HG03442 (cell line): ENCODE results near the gene AFAP1L1.

Experiments used
- ATAC-seq: cut with Tn5 transposase; IDR thresholded peaks from one replicate; pipeline ENCODE4 v1.9.1; 2021; ENCODE audit warnings: mild to moderate bottlenecking, moderate library complexity; ENCODE audit not compliant: unreplicated experiment

AFAP1L1 gene

DNA sequence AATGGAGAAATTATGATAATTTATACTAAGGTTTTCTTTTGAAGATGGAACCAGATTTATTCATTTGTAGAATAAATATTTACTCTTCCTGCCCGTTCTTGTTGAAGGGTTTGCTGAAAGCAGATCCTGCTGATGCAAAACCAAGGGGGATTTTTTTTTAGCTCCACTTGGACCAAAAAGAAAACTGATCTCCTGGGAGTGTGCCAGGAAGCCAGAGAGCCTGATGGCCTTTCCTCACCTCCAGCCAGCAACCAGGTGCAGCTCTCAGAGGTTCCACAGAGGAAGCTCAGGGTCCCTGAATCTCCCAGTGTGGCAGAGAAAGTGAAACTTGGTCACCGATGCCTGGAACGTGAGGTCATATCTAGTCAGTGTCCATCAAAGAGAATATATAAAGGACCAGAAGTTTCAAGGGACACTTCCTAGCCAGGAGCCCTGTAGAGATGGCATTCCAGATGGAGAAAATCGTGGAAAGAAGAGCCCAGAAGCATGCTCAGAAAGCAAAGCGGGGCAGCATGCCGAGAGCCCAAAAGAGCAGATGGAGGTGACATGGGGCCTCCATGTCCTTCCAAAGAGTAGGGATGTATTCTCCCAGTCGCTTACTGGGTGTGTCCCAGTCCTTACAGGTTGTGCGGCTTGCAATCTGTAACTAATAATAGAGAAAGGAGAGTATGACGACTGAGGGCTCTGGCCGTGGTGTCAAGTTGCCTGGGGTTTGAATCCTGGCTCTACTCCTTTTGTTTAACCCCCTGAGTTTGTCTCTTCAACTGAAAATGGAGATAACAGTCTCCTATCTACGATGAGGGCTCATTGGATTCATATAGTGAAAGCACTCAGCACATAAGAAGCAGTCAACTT is 12.2 kb downstream of the AFAP1L1 start:
- ATAC-seq, result no peak

DNA sequence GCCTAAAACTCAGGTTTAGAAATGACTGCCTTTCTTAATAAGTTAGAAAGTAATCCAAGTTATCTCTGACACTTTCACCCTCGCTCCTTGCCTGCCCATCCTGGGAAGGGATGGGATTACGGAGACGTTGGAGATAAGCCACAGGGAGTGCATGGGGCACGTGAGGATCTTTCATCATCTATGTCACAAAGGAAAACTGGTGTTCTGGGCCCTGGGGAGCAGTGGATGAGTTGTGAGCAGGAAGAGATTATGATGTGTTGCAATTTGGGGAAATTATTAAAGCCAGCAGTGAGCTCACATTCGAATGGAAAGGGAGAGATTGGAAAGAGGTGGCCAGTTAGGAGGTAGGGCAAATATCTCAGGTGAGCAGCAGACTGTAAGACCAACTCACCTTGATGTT is 12.8 kb downstream of the AFAP1L1 start:
- ATAC-seq, result no peak

DNA sequence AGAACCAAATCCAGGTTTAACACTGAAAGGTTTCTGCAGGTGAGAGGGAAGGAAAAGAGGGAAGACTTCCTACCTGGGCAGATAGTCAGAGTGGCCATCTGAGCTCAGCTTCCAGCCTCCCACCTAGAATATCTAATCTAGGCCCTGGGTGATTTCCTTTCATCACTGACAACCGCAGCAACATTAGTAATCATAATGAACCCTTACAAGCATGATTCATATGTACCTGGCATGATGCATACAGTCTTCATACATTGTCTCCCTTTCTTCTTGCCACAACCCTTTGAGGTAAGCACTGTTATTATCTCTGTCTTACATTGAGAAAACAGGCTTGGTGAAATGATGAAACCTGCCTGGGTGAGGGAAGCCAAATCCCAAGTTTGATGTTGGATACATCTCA is 13.5 kb downstream of the AFAP1L1 start:
- no peak for ATAC-seq

DNA sequence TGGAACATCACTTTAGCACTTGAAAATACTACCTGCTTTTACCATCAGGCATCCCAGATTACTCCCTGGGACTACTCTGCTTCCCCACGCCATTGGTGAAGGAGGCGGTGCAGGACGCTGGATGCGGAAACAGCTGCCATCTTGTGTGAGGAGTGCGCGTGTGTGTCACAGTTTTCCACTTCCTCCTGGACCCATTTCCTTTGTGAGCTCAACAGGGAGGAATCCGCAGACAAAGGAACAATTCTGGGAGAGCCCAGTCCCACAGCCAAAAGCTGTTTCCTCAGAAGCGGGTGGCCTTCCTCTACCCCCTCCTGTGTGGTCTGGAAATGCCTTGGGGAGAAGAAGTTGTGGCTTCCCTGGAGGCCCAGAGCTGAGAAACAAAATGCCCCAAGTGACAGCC is 16.8 kb downstream of the AFAP1L1 start:
- no peak for ATAC-seq

DNA sequence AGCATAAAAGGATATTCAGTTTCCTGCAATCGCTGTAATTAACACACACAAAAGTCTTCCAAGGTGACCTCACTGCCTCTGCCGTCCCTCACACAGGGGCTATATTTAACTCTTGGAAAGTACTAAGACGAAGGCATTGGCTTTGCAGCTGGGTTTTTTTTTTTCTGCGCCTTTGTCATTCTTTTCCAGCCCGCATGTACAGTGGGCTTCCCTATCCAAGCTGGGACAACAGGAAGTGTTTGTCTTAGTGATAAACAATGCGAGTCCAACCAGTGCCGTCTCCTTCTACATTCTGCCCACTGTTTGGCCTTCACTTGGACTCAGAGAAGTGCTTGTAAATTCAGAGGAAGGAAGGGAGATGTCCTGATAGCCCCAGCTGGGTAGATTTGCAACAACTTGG is 17.6 kb downstream of the AFAP1L1 start:
- no peak for ATAC-seq

DNA sequence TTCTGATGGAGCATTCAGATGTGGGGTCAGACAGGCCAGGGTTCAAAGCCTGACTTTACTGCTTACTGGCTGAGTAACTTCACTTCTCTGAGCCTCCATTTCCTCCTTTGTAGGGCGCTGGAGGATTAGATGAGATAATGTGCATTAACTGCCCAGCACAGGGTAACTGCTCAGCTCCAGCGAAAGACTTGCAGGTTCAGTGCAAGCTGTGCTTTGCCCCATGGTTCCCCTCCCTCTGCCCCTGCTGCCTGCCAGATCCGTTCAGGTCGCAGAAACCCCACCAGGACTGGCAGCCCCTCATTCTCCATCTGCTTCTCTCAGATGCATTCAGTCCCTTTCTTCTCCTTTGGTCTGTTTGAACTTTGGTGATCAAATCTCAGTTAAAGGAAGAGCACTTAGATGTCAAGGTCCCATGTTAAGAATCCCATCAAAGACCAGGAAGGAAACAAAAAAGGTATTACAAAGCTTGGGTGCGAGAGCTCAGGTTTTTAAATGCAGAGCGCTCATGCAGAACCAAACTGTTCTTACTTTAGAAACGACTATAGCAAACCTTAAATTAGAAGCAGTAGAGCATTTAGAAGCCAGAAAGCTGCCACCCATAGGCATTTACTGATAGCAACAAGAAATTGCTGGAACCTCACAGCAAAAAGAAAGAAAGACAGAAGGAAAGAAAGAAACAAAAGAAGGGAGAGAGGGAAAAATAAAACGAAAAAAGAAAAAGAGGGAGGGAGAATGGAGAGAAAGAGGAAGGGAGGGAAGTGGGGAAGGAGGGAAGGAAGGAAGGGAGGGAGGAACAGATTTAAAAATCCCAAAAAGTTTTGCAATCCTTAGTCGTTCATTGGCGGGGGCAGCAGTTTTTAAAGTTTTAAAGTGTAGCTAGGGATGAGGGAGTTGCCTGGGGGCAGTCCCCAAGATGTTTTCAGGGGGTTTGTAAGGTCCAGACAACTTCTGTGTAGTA is 23.5 kb downstream of the AFAP1L1 start:
- no peak for ATAC-seq

DNA sequence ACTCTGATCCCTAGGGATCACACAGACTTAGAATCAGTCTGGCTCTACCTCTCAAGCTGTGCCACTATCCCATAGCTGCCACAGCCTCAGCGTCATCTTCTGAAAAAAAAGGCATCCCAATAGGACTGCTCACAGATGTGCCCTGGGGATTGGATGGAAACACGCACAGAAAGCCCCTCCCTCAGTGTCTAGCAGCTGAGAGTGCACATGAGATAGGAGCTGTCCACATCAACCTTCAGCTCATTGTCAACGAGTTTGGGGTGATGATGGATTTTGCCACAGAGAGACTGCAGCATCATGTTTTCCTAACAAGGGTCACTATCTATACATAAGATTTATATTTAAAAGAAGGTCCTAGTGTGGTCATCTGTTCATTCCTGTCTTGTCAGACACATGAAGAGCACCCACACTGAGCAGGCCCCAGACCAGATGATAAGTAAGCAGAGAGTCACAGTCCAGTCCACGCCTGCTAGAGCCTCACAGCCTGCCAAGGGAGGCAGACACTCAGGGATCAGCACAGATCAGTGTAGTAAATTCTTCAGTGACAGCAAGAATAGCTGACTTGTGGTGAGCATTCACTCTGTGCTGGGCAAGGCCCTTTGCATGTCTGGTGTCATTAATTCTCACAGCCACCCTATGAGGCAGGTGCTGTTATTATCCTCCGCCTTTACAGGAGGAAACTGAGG is 25.8 kb downstream of the AFAP1L1 start:
- no peak for ATAC-seq

DNA sequence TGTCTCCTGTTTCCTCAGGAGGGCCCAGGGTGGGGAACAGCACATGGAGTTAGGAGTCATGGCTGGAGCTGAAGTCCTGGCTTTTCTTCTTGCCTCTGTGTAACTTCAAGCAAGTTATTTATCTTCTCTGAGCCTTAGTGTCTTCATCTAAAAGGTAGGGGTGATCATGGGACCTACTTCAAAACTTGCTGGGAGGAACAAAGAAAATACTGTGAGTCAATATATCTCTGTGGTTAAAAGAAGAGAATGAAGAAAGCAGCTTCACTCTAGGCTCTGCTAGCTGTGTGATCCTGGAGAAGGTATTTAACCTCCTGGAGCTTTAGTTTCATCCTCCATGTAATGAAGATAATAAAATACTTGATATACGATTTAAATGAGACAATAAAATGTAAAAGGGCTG is 26.5 kb downstream of the AFAP1L1 start:
- ATAC-seq, result no peak

DNA sequence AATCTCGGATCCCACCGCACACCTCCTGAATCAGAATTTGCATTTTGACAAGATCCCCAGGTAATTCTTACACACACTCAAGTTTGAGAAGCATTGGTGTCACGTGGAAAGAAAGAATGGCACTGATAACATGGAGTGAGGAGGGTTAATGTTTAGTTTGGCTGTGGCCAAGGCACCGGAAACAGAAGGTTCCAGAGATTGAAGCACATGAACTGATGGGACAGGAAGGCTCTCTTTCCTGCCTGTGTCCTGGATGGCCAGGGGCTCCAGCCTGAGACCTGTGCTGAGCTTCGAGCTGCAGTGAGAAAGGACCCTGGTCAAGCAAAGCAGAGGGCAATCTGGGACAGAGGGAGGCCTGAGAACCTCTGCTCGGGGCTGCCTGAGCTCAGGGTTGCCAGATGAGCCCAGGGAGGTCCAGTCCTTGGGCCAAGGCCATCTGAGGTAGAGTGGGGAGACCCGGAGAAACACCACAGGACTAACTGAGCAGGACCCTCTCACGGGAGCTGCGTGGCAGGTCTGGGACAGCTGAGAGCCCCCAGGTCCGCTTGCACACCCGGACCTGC is 27.3 kb downstream of the AFAP1L1 start:
- ATAC-seq, result no peak

DNA sequence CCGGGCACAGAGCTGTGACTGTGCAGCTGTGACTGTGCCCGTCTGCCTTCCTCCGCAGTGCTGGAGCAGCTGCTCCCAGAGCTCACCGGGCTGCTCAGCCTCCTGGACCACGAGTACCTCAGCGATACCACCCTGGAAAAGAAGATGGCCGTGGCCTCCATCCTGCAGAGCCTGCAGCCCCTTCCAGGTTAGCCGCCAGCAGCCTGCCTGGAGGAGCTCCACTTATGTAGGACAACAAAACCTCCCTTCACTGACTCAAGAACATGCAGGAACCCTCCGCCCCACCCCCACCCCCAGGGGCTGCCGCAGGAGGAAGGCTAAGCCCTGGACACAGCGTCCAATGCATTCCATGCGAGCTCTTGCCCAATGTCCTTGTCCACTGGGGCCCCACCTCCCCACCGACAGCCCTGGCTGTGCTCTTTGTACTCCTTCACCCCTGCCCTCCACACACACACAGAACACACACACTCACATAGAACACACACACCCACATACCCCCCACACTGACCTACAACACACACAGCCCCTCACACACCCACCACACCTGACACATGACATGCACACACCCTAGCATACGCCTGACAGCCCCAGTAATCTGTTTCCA is 27.9 kb downstream of the AFAP1L1 start:
- ATAC-seq, result no peak

DNA sequence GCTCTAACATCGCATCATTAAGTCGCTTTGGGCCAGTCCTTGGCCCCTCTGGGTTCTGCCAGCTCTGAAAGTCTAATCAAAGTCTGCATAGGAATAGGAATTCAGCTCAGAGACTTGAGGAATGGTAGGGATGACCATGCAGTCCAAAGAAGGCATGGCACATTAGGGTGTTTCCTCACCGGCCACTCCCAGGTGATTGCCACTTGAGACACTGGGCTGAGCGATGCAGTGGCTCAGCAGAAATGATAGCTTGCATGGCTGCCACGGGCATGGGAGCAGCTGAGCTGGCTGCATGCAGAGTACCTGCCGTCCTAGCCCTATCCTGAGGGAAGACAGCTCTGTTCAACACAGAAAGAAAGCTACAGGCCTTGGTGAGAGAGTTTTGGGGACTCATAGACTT is 28.8 kb downstream of the AFAP1L1 start:
- ATAC-seq, result no peak

DNA sequence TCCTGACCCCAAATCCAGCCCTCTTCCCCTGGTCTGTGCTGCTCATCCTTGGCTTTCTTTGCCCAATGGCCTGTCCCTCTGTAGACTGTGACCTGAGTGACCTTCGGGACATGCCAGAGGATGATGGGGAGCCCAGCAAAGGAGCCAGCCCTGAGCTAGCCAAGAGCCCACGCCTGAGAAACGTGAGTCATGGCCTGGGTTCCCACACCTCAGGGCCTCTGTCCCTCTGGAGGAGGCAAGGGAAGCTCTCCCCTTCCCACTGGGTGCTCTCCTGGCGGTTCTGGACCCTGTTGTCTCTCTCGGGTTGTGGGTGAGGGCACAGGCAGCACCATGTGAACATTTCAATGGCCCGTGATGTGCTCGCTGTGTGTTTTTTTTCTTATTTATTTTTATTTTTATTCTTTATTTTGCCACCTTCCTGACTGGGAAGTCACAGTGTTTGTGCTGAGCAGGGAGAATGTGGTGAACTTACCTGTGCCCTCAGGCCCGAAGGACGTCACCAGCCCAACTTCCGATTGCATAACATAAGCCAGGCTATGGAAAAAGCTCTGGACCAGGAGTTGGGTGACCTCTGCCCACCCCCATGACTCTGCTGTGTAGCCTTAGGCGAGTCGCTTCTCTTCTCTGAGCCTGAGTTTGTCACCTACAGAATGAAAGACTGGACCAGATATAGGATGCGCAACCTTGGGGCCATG is 29.5 kb downstream of the AFAP1L1 start:
- ATAC-seq, result no peak

DNA sequence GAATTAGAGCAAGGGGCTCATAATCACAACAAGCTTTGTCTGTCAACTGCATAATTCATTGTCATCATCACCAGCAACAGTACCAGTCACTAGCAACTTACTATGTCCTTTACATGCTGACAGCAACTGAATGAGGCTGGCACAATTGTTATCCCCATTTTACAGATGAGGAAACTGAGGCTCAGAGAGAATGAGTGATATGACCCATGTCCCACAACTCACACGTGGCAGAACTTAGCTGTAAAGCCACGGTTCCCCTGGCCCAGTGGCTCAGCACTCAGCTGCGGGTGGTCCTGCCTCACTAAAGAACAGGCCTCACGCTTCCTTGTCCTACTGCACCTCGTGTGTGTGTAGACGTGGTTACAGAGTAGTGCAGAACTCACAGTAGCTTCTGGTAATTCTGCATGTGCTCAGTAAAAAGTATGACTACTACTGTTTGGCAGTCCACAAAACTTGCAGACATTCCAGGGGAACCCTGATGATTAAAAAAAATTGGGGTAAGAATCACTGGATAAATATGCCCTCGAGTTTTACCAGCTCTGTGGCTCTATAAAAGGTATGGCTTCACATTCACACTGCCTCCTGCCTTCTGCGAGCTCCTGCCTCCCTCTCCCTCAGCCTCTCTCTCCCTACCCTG is 30.2 kb downstream of the AFAP1L1 start:
- no peak for ATAC-seq

DNA sequence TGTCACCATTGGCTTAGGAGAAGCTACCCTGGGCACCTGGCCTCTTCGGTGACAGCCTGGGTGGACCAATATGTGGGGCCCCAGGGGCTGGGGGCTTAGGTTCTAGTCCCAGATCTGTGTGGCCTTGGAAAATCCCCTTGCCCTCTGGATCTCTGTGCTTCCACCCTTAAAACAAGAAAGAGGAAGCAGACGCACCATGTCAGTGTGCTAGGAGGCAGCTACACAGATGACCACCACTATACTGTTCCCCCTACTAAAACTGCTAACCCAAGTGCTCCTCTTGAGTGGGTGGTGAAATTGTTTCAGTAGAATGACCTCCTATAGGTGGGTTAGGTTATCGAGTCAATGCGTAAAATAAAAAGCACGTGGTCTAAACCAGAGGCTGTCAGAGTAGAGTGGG is 31.0 kb downstream of the AFAP1L1 start:
- no peak for ATAC-seq

DNA sequence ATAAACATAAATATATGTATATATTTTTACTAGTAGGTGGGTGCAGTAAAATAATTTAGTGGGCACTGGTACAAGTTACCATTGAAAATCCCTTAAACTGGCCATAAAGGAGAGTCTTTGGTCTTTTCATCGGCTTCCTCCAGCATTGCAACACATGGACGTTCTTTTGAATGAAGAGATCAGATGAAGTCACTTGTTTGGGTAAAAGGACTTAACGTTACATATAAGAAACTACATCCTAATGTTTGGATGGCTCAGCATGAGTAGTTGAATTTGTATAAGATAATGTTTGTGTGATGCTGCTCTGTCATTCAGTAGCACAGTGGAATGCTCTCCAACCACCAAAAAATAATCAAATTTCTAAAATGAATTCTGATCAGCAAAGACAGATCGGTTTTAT is 31.6 kb downstream of the AFAP1L1 start:
- ATAC-seq, result no peak

DNA sequence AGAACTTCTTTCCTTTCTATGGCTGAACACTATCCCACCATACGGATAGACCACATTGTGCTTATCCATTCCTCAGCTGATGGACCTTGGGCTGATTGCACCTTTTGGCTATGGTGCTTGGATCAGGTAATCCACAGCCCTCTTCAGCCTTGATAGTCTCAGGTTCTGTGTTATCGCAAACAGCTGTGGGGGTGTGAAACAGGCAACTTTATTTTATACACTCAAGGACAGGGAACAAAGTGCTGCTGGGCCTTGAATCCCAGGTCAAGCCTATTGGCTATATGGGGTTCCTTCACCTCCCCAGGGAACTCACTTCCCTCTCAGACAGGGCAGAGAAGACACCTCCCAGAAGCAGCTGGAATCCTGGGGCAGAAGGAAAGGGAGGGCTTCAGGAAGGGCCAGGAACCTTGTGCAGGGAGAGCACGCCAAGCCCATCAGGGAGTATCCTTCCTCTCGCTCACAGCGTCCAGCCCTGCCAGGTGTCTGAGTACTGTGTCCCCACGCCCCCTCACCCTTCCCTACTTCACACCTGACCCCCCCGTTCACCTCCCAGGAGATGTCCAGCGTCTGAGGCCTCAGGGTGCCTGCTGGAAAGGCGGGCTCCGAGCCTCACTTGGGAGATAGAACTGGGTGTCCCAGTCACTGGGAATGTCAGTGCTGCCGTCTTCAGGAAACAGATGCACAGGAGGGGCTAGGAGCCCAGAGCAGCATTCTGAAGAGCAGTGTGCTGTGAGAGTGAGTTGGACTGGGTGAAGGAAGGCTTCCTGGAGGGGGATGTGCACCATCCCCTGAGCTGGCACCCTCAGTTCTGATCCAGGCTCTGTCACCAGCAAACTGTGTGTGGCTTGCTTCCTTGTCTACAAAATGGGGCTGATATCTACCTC is 32.8 kb downstream of the AFAP1L1 start:
- no peak for ATAC-seq

DNA sequence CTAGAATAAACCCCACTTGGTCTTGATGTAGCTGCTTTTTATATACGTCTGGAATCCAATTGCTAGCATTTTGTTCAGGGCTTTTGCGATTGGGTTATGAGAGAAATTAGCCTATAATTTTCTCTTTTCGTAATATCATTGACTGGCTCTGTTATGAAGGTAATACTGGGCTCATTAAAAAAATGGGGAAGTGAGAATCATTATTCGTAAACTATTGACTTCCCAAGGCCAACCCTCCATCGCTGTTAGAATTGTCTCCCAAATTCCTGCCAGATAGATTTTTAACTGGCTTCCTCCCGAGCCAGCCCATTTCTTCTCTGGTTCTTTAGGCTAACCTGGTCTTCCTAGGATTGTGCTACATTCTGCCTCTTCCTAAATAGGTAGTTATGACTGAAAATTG is 37.7 kb downstream of the AFAP1L1 start:
- ATAC-seq, result no peak

DNA sequence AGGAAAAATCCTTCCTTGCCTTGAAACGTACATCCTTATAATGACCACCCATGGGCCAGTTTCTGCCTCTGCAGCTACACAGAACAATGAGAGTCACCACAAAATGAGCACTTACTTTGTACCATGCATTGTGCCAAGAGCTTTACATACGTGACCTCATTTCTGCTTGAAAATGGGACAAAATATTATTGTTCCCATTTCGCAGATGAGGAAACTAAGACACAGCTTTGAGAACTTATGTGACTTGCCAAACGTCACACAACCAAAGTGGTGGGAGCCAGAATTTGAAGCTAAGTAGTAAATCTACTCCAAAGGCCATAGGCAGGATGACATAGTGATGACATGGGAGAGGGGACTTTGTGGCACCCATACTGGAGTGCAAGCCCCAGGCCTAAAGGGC is 38.8 kb downstream of the AFAP1L1 start:
- ATAC-seq, result no peak
